GM21528 (cell line): ENCODE measurements around the gene C13orf46.

ENCODE experiments used
- ATAC-seq: cut with Tn5 transposase; IDR thresholded peaks from one replicate; pipeline ENCODE4 v1.9.1; 2021; ENCODE audit warnings: mild to moderate bottlenecking, moderate library complexity; ENCODE audit not compliant: unreplicated experiment, low FRiP score

Gene C13orf46

GRCh38 chr13:113958373-113958772 lies 15.5 kb downstream of the C13orf46 start:
- ATAC-seq, result no peak

GRCh38 chr13:113956571-113956970 lies 17.3 kb downstream of the C13orf46 start:
- ATAC-seq, result no peak

GRCh38 chr13:113955691-113956090 lies 18.2 kb downstream of the C13orf46 start:
- no peak for ATAC-seq

DNA sequence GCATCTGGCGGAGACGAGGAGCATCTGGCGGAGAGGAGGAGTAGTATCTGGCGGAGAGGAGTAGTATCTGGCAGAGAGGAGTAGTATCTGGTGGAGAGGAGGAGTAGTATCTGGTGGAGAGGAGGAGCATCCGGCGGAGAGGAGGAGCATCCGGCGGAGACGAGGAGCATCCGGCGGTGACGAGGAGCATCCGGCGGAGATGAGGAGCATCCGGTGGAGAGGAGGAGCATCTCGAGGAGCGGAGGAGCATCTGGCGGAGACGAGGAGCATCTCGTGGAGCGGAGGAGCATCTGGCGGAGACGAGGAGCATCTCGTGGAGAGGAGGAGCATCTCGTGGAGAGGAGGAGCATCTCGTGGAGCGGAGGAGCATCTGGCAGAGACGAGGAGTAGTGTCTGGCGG lies 18.6 kb downstream of the C13orf46 start:
- ATAC-seq, result no peak

DNA sequence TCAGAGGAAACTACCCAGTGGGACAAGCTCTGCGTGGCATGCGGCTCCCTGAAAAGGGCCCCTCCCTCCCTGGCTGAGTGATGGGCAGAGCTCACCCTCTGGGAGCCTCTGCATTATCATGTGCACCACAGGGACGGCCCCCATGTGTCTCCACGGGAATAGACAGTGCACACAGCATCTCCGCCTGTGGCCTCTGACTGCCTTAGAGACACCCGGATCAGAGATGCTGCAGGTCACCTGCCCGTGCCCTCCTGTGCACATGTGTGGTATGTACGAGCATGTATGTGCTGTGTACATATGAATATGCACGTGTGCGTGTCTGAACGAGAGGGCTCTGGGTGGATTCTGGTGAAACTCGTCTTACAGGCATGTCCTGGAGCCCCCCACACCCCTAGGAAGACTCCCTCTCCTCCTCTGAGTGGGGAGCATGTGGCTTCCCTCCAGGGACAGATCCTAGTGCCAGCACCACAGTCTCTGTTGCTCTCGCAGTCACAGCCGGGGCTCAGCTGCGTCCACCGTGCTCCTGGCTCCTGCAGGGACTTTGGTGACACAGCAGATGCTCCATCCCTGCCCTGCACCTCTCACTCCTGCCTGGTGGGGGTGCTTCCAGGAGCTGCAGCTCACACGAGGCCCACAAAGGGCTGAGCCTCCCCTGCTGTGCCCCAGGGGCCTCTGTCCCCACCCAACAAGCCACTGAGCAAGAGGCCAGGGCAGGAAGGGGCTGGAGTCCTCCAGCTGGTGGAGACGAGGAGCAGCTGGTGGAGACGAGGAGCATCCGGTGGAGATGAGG lies 19.6 kb downstream of the C13orf46 start:
- ATAC-seq, result no peak

GRCh38 chr13:113953561-113953960 lies 20.3 kb downstream of the C13orf46 start:
- no peak for ATAC-seq

DNA sequence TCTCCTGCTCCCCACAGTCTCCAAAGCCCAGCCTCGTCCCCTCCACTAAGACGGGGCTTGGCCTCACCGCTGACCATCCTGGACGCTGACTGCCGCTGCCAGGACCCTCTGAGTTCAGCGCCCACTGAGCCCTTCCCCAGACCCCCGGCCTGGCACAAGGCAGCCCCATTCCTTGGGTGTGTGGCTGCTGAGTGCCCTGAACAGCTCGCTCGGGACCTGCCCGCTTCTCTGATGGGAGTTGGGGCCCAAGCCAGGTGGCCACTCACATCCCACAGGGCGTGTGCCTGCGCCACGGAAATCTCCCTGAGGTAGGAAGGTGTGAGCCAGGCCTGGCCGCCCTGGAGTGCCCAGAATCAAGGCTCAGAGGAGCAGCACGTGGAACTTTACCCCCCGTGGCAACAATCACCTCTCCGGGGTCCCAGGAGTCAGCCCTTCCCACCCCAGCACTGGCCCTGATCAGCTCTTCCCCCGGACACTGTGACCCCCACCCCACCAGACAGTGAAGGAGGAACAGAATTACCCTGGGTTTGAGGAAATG lies 20.8 kb downstream of the C13orf46 start:
- ATAC-seq, result no peak

DNA sequence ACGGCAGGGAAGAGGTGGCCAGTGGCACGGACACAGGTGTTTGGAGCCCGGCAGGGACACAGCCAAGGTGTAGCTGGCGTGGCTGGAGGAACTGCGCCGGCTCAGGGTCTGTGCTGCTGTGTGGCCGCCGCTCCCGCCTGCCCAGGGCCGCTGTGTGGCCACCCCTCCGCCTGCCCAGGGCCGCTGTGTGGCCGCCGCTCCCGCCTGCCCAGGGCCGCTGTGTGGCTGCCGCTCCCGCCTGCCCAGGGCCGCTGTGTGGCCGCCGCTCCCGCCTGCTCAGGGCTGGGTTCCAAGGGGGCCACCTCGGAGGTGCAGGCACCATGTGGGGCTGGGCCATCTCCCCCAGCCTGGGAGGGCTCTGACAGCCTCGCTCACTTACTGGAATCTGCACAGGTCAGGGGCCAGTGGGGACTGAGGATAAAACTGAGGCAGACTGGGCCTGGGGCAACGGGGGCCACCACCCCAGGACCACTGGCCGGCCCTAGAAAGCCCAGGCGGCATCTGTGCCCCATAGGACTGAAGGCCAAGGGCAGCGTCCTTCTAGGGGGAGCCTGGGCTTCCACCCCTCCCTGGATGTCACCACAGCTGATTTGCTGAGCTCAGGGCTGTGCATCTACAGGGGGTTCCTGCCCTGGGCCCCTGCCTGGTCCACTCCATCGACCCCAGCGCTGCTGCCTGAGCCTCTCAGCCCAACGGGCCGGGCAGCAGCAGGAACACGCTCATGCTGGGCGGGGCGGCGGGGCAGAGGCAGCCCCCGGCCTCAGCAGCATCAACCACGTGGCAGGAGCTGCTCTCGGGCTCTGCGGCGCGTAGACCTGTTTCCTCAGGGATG lies 21.5 kb downstream of the C13orf46 start:
- no peak for ATAC-seq

DNA sequence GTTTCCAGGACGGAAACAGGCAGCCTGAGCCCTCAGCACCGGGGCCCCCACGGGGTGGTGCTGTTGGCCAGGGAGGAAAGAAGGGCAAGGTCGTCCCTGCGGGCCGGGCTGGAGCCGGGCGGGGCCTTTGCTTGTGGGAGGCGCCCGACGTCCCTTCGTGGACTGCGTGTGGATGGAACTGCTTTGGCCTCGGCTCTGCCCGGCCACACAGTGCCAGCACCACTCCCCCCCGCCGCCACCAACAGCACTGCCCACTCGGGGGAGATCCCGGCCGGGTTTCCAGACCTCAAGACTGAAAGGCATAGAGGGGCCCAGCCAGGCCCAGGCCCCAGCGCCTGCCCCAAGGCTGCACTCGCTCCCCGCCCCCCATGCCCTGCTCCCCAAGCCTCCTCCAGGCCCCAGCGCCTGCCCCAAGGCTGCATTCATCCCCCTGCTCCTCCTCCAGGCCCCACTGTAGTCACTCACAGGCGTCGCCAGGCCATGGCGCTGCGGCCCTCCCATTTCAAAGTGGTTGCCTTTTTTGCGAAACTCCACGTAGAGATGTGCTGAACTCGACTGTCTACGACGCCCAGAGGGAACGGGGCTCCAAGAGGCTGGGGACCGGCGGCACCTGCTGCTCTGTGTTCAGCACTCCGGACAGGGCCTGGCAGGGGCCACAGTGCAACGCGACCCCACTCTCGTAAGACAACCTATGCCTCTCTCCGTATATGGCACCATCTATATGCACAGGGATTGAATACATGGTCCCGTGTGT lies 22.5 kb downstream of the C13orf46 start:
- no peak for ATAC-seq

GRCh38 chr13:113950451-113951245 lies 23.2 kb downstream of the C13orf46 start:
- ATAC-seq, result no peak

GRCh38 chr13:113949546-113949945 lies 24.3 kb downstream of the C13orf46 start:
- no peak for ATAC-seq

DNA sequence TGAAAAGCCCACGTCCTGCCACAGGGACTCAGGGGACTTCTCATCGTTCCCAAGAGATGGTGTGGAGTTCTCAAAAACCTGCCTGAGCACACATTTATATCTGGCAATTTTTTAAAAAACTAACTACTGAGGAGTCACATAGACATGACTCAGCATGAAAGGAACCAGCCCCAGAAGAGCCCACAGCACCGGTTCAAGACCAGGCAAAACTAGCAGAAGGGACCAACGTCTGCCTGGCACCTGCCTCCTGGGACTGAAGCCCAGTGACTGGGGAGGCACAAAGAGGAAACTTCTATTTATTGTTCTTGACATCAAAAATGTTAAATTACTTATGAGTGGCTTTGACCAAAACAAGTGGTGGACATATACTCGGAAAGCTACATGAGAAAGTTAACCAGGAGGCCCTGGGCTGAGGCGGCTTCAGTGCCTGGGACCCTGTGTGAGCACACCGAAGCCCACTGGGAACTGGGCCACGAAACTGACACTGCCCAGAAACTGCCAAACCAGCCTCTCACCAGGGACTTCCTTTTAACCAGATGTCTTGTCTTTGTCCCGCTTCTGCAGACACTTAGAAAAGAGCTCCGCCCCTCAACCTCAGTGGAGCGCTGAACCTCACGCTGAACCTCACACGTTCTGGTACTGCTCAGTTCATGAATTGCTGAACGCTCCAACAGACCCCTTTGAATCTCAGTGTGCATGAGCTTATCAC lies 25.7 kb downstream of the C13orf46 start:
- no peak for ATAC-seq

GRCh38 chr13:113947311-113948033 lies 26.4 kb downstream of the C13orf46 start:
- ATAC-seq, result no peak

- ATAC-seq, result no peak
Measured at GRCh38 chr13:113946409-113947181, 27.3 kb downstream of the C13orf46 start.

- no peak for ATAC-seq
Measured at GRCh38 chr13:113945857-113946408, 27.9 kb downstream of the C13orf46 start.

- no peak for ATAC-seq
Measured at GRCh38 chr13:113943821-113944565, 29.9 kb downstream of the C13orf46 start.

DNA sequence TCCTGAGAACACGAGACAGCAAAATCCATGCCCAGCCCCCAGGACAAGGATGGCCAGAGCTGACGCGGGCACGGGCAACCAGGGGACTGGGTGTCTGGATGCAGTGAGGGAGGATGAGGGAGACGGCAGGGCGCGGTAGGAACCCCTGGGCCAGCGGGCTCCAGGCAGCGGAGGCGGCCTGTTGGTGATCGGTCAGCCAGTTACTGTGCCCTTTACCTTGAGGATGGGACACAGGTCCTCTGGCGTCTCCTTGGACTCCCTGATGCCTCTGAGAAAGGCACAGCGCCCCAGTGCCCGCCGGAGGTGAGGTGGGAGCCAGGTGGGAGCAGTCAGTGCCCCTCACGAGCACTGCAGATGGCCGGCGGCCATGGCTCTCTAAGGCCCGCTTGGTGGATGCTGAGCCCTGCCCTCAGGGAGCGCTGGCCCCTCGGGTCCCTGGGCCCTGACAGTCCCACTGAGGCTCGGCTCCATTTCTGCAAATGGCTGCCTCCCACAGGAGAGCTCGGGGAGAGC lies 31.2 kb downstream of the C13orf46 start:
- ATAC-seq, result no peak
